ENCODE results near the gene SYNPR.

Gene SYNPR

GRCh38 chr3:63295806-63296205 is 17.7 kb downstream of the SYNPR start:
- TF ChIP-seq, protein P1, sequence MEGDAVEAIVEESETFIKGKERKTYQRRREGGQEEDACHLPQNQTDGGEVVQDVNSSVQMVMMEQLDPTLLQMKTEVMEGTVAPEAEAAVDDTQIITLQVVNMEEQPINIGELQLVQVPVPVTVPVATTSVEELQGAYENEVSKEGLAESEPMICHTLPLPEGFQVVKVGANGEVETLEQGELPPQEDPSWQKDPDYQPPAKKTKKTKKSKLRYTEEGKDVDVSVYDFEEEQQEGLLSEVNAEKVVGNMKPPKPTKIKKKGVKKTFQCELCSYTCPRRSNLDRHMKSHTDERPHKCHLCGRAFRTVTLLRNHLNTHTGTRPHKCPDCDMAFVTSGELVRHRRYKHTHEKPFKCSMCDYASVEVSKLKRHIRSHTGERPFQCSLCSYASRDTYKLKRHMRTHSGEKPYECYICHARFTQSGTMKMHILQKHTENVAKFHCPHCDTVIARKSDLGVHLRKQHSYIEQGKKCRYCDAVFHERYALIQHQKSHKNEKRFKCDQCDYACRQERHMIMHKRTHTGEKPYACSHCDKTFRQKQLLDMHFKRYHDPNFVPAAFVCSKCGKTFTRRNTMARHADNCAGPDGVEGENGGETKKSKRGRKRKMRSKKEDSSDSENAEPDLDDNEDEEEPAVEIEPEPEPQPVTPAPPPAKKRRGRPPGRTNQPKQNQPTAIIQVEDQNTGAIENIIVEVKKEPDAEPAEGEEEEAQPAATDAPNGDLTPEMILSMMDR (IDR thresholded peaks at IDR 0.05; ENCODE audit: extremely low read depth, insufficient read depth, missing control alignments), result no peak
- no peak for DNase-seq (ENCODE audit: low spot score)
- in situ Hi-C loops (cut with MboI; ENCODE audit: low pct_unique_long_range_greater_than_20kb, low sequenced_read_pairs, unreplicated experiment), result no loop called here

GRCh38 chr3:63296249-63296648 is 18.1 kb downstream of the SYNPR start:
- TF ChIP-seq, protein P1 (IDR thresholded peaks at IDR 0.05; ENCODE audit: extremely low read depth, insufficient read depth, missing control alignments), result no peak
- in situ Hi-C loops (cut with MboI; ENCODE audit: low pct_unique_long_range_greater_than_20kb, low sequenced_read_pairs, unreplicated experiment), result no loop called here
- DNase-seq (ENCODE audit: low spot score), result no peak

DNA sequence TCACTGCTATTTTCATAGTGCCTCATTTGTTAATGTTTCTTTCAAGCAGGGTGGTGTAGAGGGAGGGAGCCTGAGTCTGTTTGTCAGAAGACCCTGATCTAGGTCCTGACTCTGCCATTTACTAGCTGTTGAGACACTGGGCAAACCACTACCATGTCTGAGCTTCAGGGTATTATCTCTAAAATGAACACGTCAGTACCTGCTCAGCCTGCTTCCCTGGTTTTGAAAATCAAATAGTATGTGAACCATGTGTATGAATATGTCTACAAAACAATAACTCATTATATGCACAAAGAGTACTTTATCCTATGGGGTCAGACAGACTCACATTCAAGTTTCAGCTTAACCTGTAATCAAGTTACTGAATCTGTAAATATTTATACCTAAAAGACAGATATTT is 25.1 kb downstream of the SYNPR start:
- in situ Hi-C loops (cut with MboI; ENCODE audit: low pct_unique_long_range_greater_than_20kb, low sequenced_read_pairs, unreplicated experiment), result no loop called here
- no peak for DNase-seq (ENCODE audit: low spot score)
- TF ChIP-seq, protein P1 (IDR thresholded peaks at IDR 0.05; ENCODE audit: extremely low read depth, insufficient read depth, missing control alignments), result no peak

- TF ChIP-seq, protein P1 (IDR thresholded peaks at IDR 0.05; ENCODE audit: extremely low read depth, insufficient read depth, missing control alignments), result no peak
- DNase-seq (ENCODE audit: low spot score), result no peak
- in situ Hi-C loops (cut with MboI; ENCODE audit: low pct_unique_long_range_greater_than_20kb, low sequenced_read_pairs, unreplicated experiment), result no loop called here
Measured at GRCh38 chr3:63304421-63304820, 26.3 kb downstream of the SYNPR start.

DNA sequence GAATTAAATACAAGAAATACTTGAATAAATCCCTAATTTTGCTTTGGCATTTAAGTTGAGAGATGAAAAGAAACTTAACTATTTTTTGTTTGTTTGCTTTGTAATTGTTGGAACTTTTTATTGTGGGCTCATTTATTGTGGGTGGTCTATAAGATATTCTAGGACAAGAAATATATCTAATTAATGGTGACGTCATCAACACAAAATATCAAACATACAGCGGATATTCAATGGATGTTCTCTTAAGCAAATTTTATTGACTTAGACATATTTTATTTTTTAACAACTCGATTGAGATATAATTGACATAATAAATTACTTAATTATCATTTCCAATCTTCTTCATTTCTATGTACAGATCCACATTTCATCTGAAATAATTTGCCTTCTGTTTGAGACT is 30.0 kb downstream of the SYNPR start:
- no peak for DNase-seq (ENCODE audit: low spot score)
- TF ChIP-seq, protein P1 (IDR thresholded peaks at IDR 0.05; ENCODE audit: extremely low read depth, insufficient read depth, missing control alignments), result no peak
- in situ Hi-C loops (cut with MboI; ENCODE audit: low pct_unique_long_range_greater_than_20kb, low sequenced_read_pairs, unreplicated experiment), result no loop called here

- TF ChIP-seq, protein P1 (IDR thresholded peaks at IDR 0.05; ENCODE audit: extremely low read depth, insufficient read depth, missing control alignments), result no peak
- no peak for DNase-seq (ENCODE audit: low spot score)
- in situ Hi-C loops (cut with MboI; ENCODE audit: low pct_unique_long_range_greater_than_20kb, low sequenced_read_pairs, unreplicated experiment), result no loop called here
Measured at GRCh38 chr3:63309768-63310167, 31.7 kb downstream of the SYNPR start.

DNA sequence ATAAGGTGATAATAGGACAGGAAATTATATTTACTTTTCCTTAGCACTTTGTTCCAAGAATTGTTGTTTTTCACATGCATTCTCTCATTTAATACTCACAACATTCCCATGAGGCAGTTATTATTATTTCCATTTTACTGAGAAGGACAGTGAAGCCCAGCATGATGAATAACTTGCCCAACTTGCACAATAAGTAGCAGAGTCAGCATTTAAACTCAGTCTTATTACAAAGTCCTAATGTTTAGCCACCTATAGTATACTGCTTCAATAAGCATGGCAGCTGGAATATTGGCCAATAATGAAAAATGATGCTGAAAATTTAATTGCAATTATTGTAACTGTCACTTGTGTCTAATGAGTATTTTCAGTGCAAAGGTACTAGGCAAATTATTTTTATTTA is 45.7 kb downstream of the SYNPR start:
- no peak for DNase-seq (ENCODE audit: low spot score)
- TF ChIP-seq, protein P1 (IDR thresholded peaks at IDR 0.05; ENCODE audit: extremely low read depth, insufficient read depth, missing control alignments), result no peak
- in situ Hi-C loops (cut with MboI; ENCODE audit: low pct_unique_long_range_greater_than_20kb, low sequenced_read_pairs, unreplicated experiment), result no loop called here

Measured in GM13977 (cell line).